HepG2 (cell line): ENCODE data around the gene SMLR1. TPM values are rescaled to one million over a fixed set of nuclear protein-coding genes. Genes with fewer than 3 reads are reported as not detected.

Experiments used
- ATAD3A ChIP-seq: sonication (generic); formaldehyde crosslinking; IDR thresholded peaks from 2 replicates; pipeline ENCODE4 v1.4.0; 2020; ENCODE audit warnings: missing genetic modification reagents
- BCL6 ChIP-seq: IDR thresholded peaks from 2 replicates; pipeline ENCODE4 v1.6.1; 2016; ENCODE audit warnings: missing genetic modification reagents, missing compliant biosample characterization
- HOXA3 ChIP-seq: sonication (generic); formaldehyde crosslinking; IDR thresholded peaks from 2 replicates; pipeline ENCODE4 v1.5.0; 2020; ENCODE audit warnings: missing genetic modification reagents
- KLF11 ChIP-seq: IDR thresholded peaks from 2 replicates; pipeline ENCODE4 v1.6.1; 2016; ENCODE audit warnings: missing compliant biosample characterization
- MEIS1 ChIP-seq: sonication (generic); formaldehyde crosslinking; IDR thresholded peaks from 2 replicates; pipeline ENCODE4 v1.9.0; 2021; ENCODE audit warnings: mild to moderate bottlenecking, missing genetic modification reagents, moderate library complexity, borderline replicate concordance
- PBX3 ChIP-seq: sonication (generic); formaldehyde crosslinking; IDR thresholded peaks from 2 replicates; pipeline ENCODE4 v1.8.1; 2023; ENCODE audit warnings: missing genetic modification reagents, inconsistent platforms, borderline replicate concordance
- PCBP2 ChIP-seq: fragments of 200-400 bp; formaldehyde crosslinking; optimal IDR thresholded peaks from 2 replicates; pipeline ENCODE3; 2018; ENCODE audit warnings: low read length, low read depth; ENCODE audit not compliant: poor library complexity, severe bottlenecking
- RARG ChIP-seq: sonication (generic); formaldehyde crosslinking; IDR thresholded peaks from 2 replicates; pipeline ENCODE4 v1.4.0; 2020; ENCODE audit warnings: low read depth, mild to moderate bottlenecking, missing genetic modification reagents
- RCOR2 ChIP-seq: IDR thresholded peaks from 2 replicates; pipeline ENCODE4 v1.6.1; 2016; ENCODE audit warnings: missing biosample characterization, missing genetic modification reagents
- STAT6 ChIP-seq: sonication (generic); formaldehyde crosslinking; IDR thresholded peaks from 2 replicates; pipeline ENCODE4 v1.4.0; 2020; ENCODE audit warnings: missing genetic modification reagents, mild to moderate bottlenecking, borderline replicate concordance
- TAF1 ChIP-seq: sonication (generic); formaldehyde crosslinking; IDR thresholded peaks from 2 replicates; pipeline ENCODE4 v1.4.0; 2020; ENCODE audit warnings: missing genetic modification reagents
- ZBTB43 ChIP-seq: sonication (generic); formaldehyde crosslinking; conservative IDR thresholded peaks from 2 replicates; pipeline ENCODE4 v1.4.0; 2020; ENCODE audit warnings: missing genetic modification reagents
- ZBTB7A ChIP-seq: sonication (generic); formaldehyde crosslinking; IDR thresholded peaks from 2 replicates; pipeline ENCODE4 v1.8.0; 2022; ENCODE audit warnings: mild to moderate bottlenecking, missing genetic modification reagents
- ZNF331 ChIP-seq: sonication (generic); formaldehyde crosslinking; IDR thresholded peaks from 2 replicates; pipeline ENCODE4 v1.4.0; 2020; ENCODE audit warnings: missing genetic modification reagents
- ZNF619 ChIP-seq: sonication (generic); formaldehyde crosslinking; IDR thresholded peaks from 2 replicates; pipeline ENCODE4 v1.4.0; 2020; ENCODE audit warnings: mild to moderate bottlenecking, missing genetic modification reagents
- ZNF691 ChIP-seq: sonication (generic); formaldehyde crosslinking; IDR thresholded peaks from 2 replicates; pipeline ENCODE4 v1.4.0; 2020; ENCODE audit warnings: missing genetic modification reagents, low read depth, mild to moderate bottlenecking, borderline replicate concordance
- polyA plus RNA-seq, 8 experiments: library from polyadenylated mRNA; depleted of rRNA in 3 of 8; stranded (reverse) in 7 of 8; unstranded in 1 of 8; fragments of >200 nt; fragmentation: Illumina TruSeq in 4 of 8; extraction: Trizol in 4 of 8; gene quantifications; 2 replicates each; pipeline versions ENCODE4 v1.2.1 to v1.2.3, GENCODE V29; 2011 to 2016; ENCODE audit warnings: low read depth in 4 of 8, missing spikeins in 1 of 8, mixed read lengths in 1 of 8; ENCODE audit not compliant: insufficient read depth in 1 of 8
- total RNA-seq, 5 experiments: library from RNA; depleted of rRNA; stranded (reverse); fragments of >200 nt; fragmentation: Illumina TruSeq; extraction: Trizol; gene quantifications; 2 replicates each; pipeline ENCODE4 v1.2.3, GENCODE V29; 2016; ENCODE audit warnings: low read depth in 1 of 5
- TF ChIP-seq, protein P1 (sequence below): sonication (generic); formaldehyde crosslinking; IDR thresholded peaks from 2 replicates; pipeline ENCODE4 v1.4.0; 2020; ENCODE audit warnings: missing genetic modification reagents
- TF ChIP-seq, protein P2 (sequence below): sonication (generic); formaldehyde crosslinking; IDR thresholded peaks from 2 replicates; pipeline ENCODE4 v1.4.0; 2020; ENCODE audit warnings: mild to moderate bottlenecking, missing genetic modification reagents

SMLR1 gene
- total and polyA plus RNA-seq, 2 of the 13 experiments (the other 11 are each of a cell fraction or from before 2014, with no cell fraction given) = 41.8 to 104 TPM

GRCh38 chr6:130864344-130864743 is 37.1 kb downstream of the SMLR1 start (continued):
- TF ChIP-seq, protein P1, sequence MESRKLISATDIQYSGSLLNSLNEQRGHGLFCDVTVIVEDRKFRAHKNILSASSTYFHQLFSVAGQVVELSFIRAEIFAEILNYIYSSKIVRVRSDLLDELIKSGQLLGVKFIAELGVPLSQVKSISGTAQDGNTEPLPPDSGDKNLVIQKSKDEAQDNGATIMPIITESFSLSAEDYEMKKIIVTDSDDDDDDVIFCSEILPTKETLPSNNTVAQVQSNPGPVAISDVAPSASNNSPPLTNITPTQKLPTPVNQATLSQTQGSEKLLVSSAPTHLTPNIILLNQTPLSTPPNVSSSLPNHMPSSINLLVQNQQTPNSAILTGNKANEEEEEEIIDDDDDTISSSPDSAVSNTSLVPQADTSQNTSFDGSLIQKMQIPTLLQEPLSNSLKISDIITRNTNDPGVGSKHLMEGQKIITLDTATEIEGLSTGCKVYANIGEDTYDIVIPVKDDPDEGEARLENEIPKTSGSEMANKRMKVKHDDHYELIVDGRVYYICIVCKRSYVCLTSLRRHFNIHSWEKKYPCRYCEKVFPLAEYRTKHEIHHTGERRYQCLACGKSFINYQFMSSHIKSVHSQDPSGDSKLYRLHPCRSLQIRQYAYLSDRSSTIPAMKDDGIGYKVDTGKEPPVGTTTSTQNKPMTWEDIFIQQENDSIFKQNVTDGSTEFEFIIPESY (CRISPR knock-in tag) = peak; percentile 69; the same call in 1 of the 2 replicates
- TF ChIP-seq STAT6 = peak; percentile 40; the same call in 1 of the 2 replicates
- no peak for TF ChIP-seq ZBTB7A
- 0 out of 2 replicates have a peak, but pooled peaks have one; percentile 60 for TF ChIP-seq ZNF691 (CRISPR knock-in tag)
- TF ChIP-seq, protein P2, sequence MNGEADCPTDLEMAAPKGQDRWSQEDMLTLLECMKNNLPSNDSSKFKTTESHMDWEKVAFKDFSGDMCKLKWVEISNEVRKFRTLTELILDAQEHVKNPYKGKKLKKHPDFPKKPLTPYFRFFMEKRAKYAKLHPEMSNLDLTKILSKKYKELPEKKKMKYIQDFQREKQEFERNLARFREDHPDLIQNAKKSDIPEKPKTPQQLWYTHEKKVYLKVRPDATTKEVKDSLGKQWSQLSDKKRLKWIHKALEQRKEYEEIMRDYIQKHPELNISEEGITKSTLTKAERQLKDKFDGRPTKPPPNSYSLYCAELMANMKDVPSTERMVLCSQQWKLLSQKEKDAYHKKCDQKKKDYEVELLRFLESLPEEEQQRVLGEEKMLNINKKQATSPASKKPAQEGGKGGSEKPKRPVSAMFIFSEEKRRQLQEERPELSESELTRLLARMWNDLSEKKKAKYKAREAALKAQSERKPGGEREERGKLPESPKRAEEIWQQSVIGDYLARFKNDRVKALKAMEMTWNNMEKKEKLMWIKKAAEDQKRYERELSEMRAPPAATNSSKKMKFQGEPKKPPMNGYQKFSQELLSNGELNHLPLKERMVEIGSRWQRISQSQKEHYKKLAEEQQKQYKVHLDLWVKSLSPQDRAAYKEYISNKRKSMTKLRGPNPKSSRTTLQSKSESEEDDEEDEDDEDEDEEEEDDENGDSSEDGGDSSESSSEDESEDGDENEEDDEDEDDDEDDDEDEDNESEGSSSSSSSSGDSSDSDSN = peak; percentile 89
- no peak for TF ChIP-seq ZNF619 (CRISPR knock-in tag)
- peak; percentile 63; the same call in 1 of the 2 replicates for TF ChIP-seq ZNF331 (CRISPR knock-in tag)
- TF ChIP-seq PBX3 (CRISPR knock-in tag) = no peak
- peak; percentile 81; the same call in 1 of the 2 replicates for TF ChIP-seq MEIS1
- TF ChIP-seq ZBTB43 = 0 out of 2 replicates have a peak, but pooled peaks have one; percentile 33
- TF ChIP-seq PCBP2 = no peak
- no peak for TF ChIP-seq ATAD3A (CRISPR knock-in tag)
- peak; percentile 83; the same call in 1 of the 2 replicates for TF ChIP-seq HOXA3 (CRISPR knock-in tag)
- TF ChIP-seq KLF11 (CRISPR knock-in tag) = no peak
- peak; percentile 82 for TF ChIP-seq BCL6 (CRISPR knock-in tag)
- 0 out of 2 replicates have a peak, but pooled peaks have one; percentile 28 for TF ChIP-seq TAF1 (CRISPR knock-in tag)
- no peak for TF ChIP-seq RARG
- peak; percentile 47; the same call in 1 of the 2 replicates for TF ChIP-seq RCOR2
